ENCODE results near the gene PRKCQ. TPM values are rescaled to one million over a fixed set of nuclear protein-coding genes. Genes with fewer than 3 reads are reported as not detected.

The PRKCQ gene
- total RNA-seq, 1 experiment from 2014 or later = 12.1 TPM

DNA sequence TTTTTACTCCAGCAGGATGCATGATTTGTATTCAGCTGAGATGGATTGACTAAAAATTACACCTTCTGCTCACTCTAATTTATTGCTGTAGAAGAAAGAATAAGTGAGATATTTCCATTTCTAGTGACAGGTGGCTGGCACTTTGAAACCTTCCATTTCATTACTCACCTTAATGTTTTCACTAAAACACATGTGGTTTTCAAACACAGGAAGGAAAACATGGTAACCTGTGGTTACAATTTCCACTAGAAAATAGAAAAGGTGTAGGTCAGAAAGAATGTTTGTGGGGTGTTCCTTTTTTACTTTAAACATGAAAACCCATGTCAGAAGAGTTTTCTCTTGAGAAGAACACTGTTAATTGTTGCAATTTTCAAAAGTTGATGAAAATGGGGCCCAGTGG, 12.0 kb upstream of the PRKCQ start:
- TF ChIP-seq, protein P1, sequence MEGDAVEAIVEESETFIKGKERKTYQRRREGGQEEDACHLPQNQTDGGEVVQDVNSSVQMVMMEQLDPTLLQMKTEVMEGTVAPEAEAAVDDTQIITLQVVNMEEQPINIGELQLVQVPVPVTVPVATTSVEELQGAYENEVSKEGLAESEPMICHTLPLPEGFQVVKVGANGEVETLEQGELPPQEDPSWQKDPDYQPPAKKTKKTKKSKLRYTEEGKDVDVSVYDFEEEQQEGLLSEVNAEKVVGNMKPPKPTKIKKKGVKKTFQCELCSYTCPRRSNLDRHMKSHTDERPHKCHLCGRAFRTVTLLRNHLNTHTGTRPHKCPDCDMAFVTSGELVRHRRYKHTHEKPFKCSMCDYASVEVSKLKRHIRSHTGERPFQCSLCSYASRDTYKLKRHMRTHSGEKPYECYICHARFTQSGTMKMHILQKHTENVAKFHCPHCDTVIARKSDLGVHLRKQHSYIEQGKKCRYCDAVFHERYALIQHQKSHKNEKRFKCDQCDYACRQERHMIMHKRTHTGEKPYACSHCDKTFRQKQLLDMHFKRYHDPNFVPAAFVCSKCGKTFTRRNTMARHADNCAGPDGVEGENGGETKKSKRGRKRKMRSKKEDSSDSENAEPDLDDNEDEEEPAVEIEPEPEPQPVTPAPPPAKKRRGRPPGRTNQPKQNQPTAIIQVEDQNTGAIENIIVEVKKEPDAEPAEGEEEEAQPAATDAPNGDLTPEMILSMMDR (conservative IDR thresholded peaks at IDR 0.05) = no peak
- no peaks in the 10 kb centered on the region for H3K27me3 Mint-ChIP-seq (ENCODE audit: low read depth)
- Histone ChIP-seq H3K9ac (ENCODE audit: extremely low read depth, insufficient read length, low read length) (no peak overlapping the region), H2BK12ac (ENCODE audit: insufficient read length, low read depth, low read length) (no peak overlapping the region), H3K79me2 (ENCODE audit: insufficient read depth, low read length) (no peaks in the 10 kb centered on the region), H4K20me1 (ENCODE audit: control insufficient read depth, insufficient read depth, insufficient read length) (no peaks in the 10 kb centered on the region), H3K23ac (ENCODE audit: insufficient read length, low read depth, low read length) (no peak overlapping the region), H2AK5ac (ENCODE audit: insufficient read length, low read length) (no peak overlapping the region), H3K27me3 (ENCODE audit: insufficient read depth, low read length) (no peaks in the 10 kb centered on the region), H3K27ac (ENCODE audit: insufficient read length, low read depth, low read length) (no peak overlapping the region), H3K9me3 (ENCODE audit: control insufficient read depth, low read depth, low read length) (no peaks in the 10 kb centered on the region), H3T11ph (ENCODE audit: low read length) (no peak overlapping the region), H3K79me1 (ENCODE audit: insufficient read depth, low read depth, low read length, poor library complexity, severe bottlenecking) (no peaks in the 10 kb centered on the region), H3K4me2 (ENCODE audit: insufficient read depth, insufficient read length, low read length) (no peak overlapping the region), H3K4ac (ENCODE audit: low read depth, low read length) (no peak overlapping the region), H4K5ac (ENCODE audit: insufficient read length, low read depth, low read length) (no peak overlapping the region), H4K8ac (replicated peaks; ENCODE audit: insufficient read length, low read depth, low read length) (no peak overlapping the region), H2BK5ac (ENCODE audit: insufficient read length, low read length) (no peak overlapping the region), H3K4me1 (ENCODE audit: insufficient read depth, low read length) (no peaks in the 10 kb centered on the region), H2BK20ac (ENCODE audit: low read depth, low read length, poor library complexity, severe bottlenecking) (no peak overlapping the region), H3K14ac (ENCODE audit: insufficient read depth, low read length) (no peak overlapping the region), H2AFZ (ENCODE audit: low read length) (no peak overlapping the region), H2BK120ac (ENCODE audit: low read depth, low read length, poor library complexity, severe bottlenecking) (no peak overlapping the region), H3K18ac (ENCODE audit: insufficient read length, low read depth, low read length) (no peak overlapping the region), H3K56ac (ENCODE audit: insufficient read length, low read depth, low read length) (no peak overlapping the region), H3K23me2 (ENCODE audit: insufficient read length, low read depth, low read length, poor library complexity, severe bottlenecking) (no peaks in the 10 kb centered on the region), H2BK15ac (ENCODE audit: low read depth, low read length) (no peak overlapping the region), H4K91ac (ENCODE audit: insufficient read length, low read depth, low read length) (no peak overlapping the region)
- H3K4me1 Mint-ChIP-seq = peaks cover 4 to 17% of the 10 kb centered on the region in 2 experiments
- no peak for DNase-seq
- no peaks in the 10 kb centered on the region for H3K9me3 Mint-ChIP-seq
- H3K27ac Mint-ChIP-seq = no peak overlapping the region
- no peak overlapping the region for H3K4me3 Mint-ChIP-seq
- no peaks in the 10 kb centered on the region; a peak in 4 of 7 replicates for H3K36me3 Mint-ChIP-seq (ENCODE audit: insufficient read depth in 1 of 3, low read depth in 3 of 3)
